Gastrocnemius medialis (tissue), 4 donors: Measurements from ENCODE around the gene COBL. TPM values are rescaled to one million over a fixed set of nuclear protein-coding genes. Genes with fewer than 3 reads are reported as not detected.

Experiments
- ATAC-seq, 2 donors: fragments of 150-250 bp; one replicate each; pipeline ENCODE4 v1.9.1; 2016
- DNase-seq, 2 donors: peaks; one replicate each; pipeline ENCODE4 v3.0.0-alpha.2; 2019
- H3K27ac ChIP-seq, 4 donors: fragments of 200-600 bp; sonication (generic); 1 replicate in 1 of 4; 2 replicates in 3 of 4; pipeline ENCODE4 v1.5.1; 2016 to 2018; ENCODE audit warnings: mild to moderate bottlenecking in 2 of 4, moderate library complexity in 1 of 4
- H3K27me3 ChIP-seq, 3 donors: fragments of 200-600 bp; sonication (generic) in 2 of 3; 1 replicate in 1 of 3; 2 replicates in 2 of 3; pipeline versions ENCODE4 v1.5.1 to v1.6.0; 2016 to 2019; ENCODE audit warnings: mild to moderate bottlenecking in 1 of 3, moderate library complexity in 1 of 3
- H3K36me3 ChIP-seq, 2 donors: fragments of 200-600 bp; sonication (generic) in 1 of 2; one replicate each; pipeline ENCODE4 v1.5.1; 2017 to 2018
- H3K4me1 ChIP-seq, 2 donors: fragments of 200-600 bp; sonication (generic) in 1 of 2; one replicate each; pipeline ENCODE4 v1.5.1; 2016 to 2017; ENCODE audit warnings: mild to moderate bottlenecking in 2 of 2
- H3K4me3 ChIP-seq, 4 donors: fragments of 200-600 bp; sonication (generic) in 3 of 4; 1 replicate in 1 of 4; 2 replicates in 3 of 4; pipeline ENCODE4 v1.5.1; 2016 to 2019; ENCODE audit warnings: mild to moderate bottlenecking in 2 of 4
- H3K9me3 ChIP-seq, 3 donors: fragments of 200-600 bp; sonication (generic) in 2 of 3; 1 replicate in 1 of 3; 2 replicates in 2 of 3; pipeline ENCODE4 v1.5.1; 2016 to 2019
- CTCF ChIP-seq, 5 experiments: fragments of 450-650 bp in 3 of 5; fragments of 200-600 bp in 2 of 5; sonication (generic) in 2 of 5; IDR thresholded peaks in 4 of 5; conservative IDR thresholded peaks in 1 of 5; 1 replicate in 4 of 5; 2 replicates in 1 of 5; pipeline ENCODE4 v1.5.1; 2016 to 2019; ENCODE audit warnings: antibody characterized with exemption in 5 of 5, mild to moderate bottlenecking in 3 of 5, moderate library complexity in 3 of 5
- POLR2A ChIP-seq, 2 donors: fragments of 450-650 bp; IDR thresholded peaks; one replicate each; pipeline ENCODE4 v1.6.1; 2017; ENCODE audit warnings: antibody characterized with exemption in 2 of 2, mild to moderate bottlenecking in 2 of 2, moderate library complexity in 2 of 2
- in situ Hi-C, 4 donors: fragments of 200-750 bp; cut with MboI; loops; one replicate each; pipeline versions ENCODE4 v1.15.0 to v1.8.0; 2017; ENCODE audit warnings: low sequenced_read_pairs in 4 of 4
- intact Hi-C: fragments of 100-400 bp; cut with DNase I; formaldehyde crosslinking; loops from one replicate; pipeline ENCODE4 v1.15.1; 2023; ENCODE audit warnings: low total_unique reads
- total RNA-seq, 4 donors: library from RNA; depleted of rRNA; stranded (reverse); fragments of >200 nt; gene quantifications; one replicate each; pipeline versions ENCODE4 v1.1.0 to v1.2.3, GENCODE V29; 2016

Gene COBL
- total RNA-seq, 4 donors from 2014 or later: 82.1 to 170 (median 124) TPM

GRCh38 chr7:51015581-51015980 is 301.0 kb downstream of the COBL start:
- intact Hi-C loops (no loop called here), in situ Hi-C loops (no loop called here)
- H3K36me3 ChIP-seq: no peaks in the 10 kb centered on the region
- TF ChIP-seq POLR2A (IDR thresholded peaks at IDR 0.05) (no peak), CTCF (IDR thresholded peaks at IDR 0.05 in 4 of 5, conservative IDR thresholded peaks at IDR 0.05 in 1 of 5) (no peak)
- no peak for DNase-seq
- no peak for ATAC-seq
- no peaks in the 10 kb centered on the region for H3K9me3 ChIP-seq
- no peak overlapping the region for H3K27ac ChIP-seq
- no peaks in the 10 kb centered on the region for H3K27me3 ChIP-seq
- no peaks in the 10 kb centered on the region for H3K4me1 ChIP-seq
- no peak overlapping the region for H3K4me3 ChIP-seq

GRCh38 chr7:51014811-51015210 is 301.8 kb downstream of the COBL start:
- H3K27ac ChIP-seq: no peak overlapping the region
- ATAC-seq: no peak
- H3K9me3 ChIP-seq: no peaks in the 10 kb centered on the region
- in situ Hi-C loops: no loop called here
- DNase-seq: no peak
- intact Hi-C loops: no loop called here
- TF ChIP-seq CTCF (IDR thresholded peaks at IDR 0.05 in 4 of 5, conservative IDR thresholded peaks at IDR 0.05 in 1 of 5): no peak
- TF ChIP-seq POLR2A (IDR thresholded peaks at IDR 0.05): no peak
- H3K36me3 ChIP-seq: no peaks in the 10 kb centered on the region
- H3K27me3 ChIP-seq: no peaks in the 10 kb centered on the region
- no peak overlapping the region for H3K4me3 ChIP-seq
- H3K4me1 ChIP-seq: no peaks in the 10 kb centered on the region

GRCh38 chr7:51013861-51014511 is 302.6 kb downstream of the COBL start:
- intact Hi-C loops (no loop called here), in situ Hi-C loops (no loop called here)

GRCh38 chr7:51013218-51013786 is 303.3 kb downstream of the COBL start:
- Histone ChIP-seq H3K4me1 (no peaks in the 10 kb centered on the region), H3K4me3 (no peak overlapping the region), H3K9me3 (no peaks in the 10 kb centered on the region), H3K36me3 (no peaks in the 10 kb centered on the region), H3K27ac (no peak overlapping the region), H3K27me3 (no peaks in the 10 kb centered on the region)
- ATAC-seq (no peak), DNase-seq (no peak)
- in situ Hi-C loops: no loop called here
- TF ChIP-seq CTCF (IDR thresholded peaks at IDR 0.05 in 4 of 5, conservative IDR thresholded peaks at IDR 0.05 in 1 of 5) (no peak), POLR2A (IDR thresholded peaks at IDR 0.05) (no peak)
- intact Hi-C loops: no loop called here

More at GRCh38 chr7:51013861-51014511, 302.6 kb downstream of the COBL start:
- Histone ChIP-seq H3K4me1 (no peaks in the 10 kb centered on the region), H3K9me3 (no peaks in the 10 kb centered on the region), H3K27ac (no peak overlapping the region), H3K27me3 (no peaks in the 10 kb centered on the region), H3K4me3 (no peak overlapping the region), H3K36me3 (no peaks in the 10 kb centered on the region)
- ATAC-seq: no peak
- DNase-seq: no peak
- TF ChIP-seq POLR2A (IDR thresholded peaks at IDR 0.05) (no peak), CTCF (IDR thresholded peaks at IDR 0.05 in 4 of 5, conservative IDR thresholded peaks at IDR 0.05 in 1 of 5) (no peak)
